CD4-positive, alpha-beta T cell (primary cell): ENCODE data around the gene SLC12A7. TPM values are rescaled to one million over a fixed set of nuclear protein-coding genes. Genes with fewer than 3 reads are reported as not detected.

Source experiments
- ATAC-seq: fragments of 200-7000 bp; cut with Tn5 transposase; one replicate; pipeline ENCODE4 v1.10.0; 2022; ENCODE audit warnings: mild to moderate bottlenecking; ENCODE audit not compliant: poor library complexity
- CTCF ChIA-PET: fragments of 350-600 bp; sonication (Branson Sonifier 250); formaldehyde crosslinking; loops from one replicate; lab custom pipeline; 2021; ENCODE audit warnings: antibody characterized with exemption, inconsistent platforms; lab: Charles Lee
- POLR2A ChIA-PET: fragments of 350-600 bp; sonication (Branson Sonifier 250); formaldehyde crosslinking; loops from one replicate; lab custom pipeline; 2021; ENCODE audit warnings: antibody characterized with exemption, inconsistent platforms; lab: Charles Lee
- DNase-seq, 14 experiments: peaks; one replicate each; pipeline ENCODE4 v3.0.0-alpha.2; 2013 to 2020; ENCODE audit warnings: mixed read lengths in 2 of 14
- H3K27ac ChIP-seq, 2 donors: one replicate each; pipeline versions ENCODE4 v1.5.1 to v1.7.0; 2013; ENCODE audit warnings: low read length in 2 of 2, low read depth in 1 of 2, mild to moderate bottlenecking in 1 of 2
- H3K27me3 ChIP-seq, 2 experiments: 1 replicate in 1 of 2; 2 replicates in 1 of 2; pipeline versions ENCODE4 v1.6.1 to v1.7.0; 2013; ENCODE audit warnings: low read length in 2 of 2, control low read depth in 1 of 2, mild to moderate bottlenecking in 1 of 2, moderate library complexity in 1 of 2; ENCODE audit not compliant: insufficient read depth in 2 of 2, control insufficient read depth in 1 of 2
- H3K36me3 ChIP-seq: one replicate; pipeline ENCODE4 v1.6.1; 2013; ENCODE audit warnings: low read length, control low read depth; ENCODE audit not compliant: insufficient read depth
- H3K4me1 ChIP-seq: one replicate; pipeline ENCODE4 v1.6.1; 2013; ENCODE audit warnings: low read length, control low read depth; ENCODE audit not compliant: insufficient read depth
- H3K4me3 ChIP-seq: one replicate; pipeline ENCODE4 v1.5.1; 2013; ENCODE audit warnings: mild to moderate bottlenecking, low read length, moderate library complexity
- H3K9me3 ChIP-seq, 2 experiments: 1 replicate in 1 of 2; 2 replicates in 1 of 2; pipeline versions ENCODE4 v1.6.1 to v1.7.0; 2013; ENCODE audit warnings: low read length in 2 of 2, mild to moderate bottlenecking in 2 of 2, control low read depth in 1 of 2, moderate library complexity in 1 of 2; ENCODE audit not compliant: control insufficient read depth in 1 of 2, insufficient read depth in 1 of 2
- H3K27ac Mint-ChIP-seq: one replicate; pipeline ENCODE4 v1.8.0; 2020; ENCODE audit warnings: mixed read lengths
- H3K27me3 Mint-ChIP-seq: one replicate; pipeline ENCODE4 v1.8.0; 2021; ENCODE audit warnings: mixed read lengths
- H3K36me3 Mint-ChIP-seq: one replicate; pipeline ENCODE4 v1.8.0; 2021; ENCODE audit warnings: low read depth, mixed read lengths
- H3K4me1 Mint-ChIP-seq: one replicate; pipeline ENCODE4 v1.8.0; 2021; ENCODE audit warnings: low read depth, mixed read lengths
- H3K4me3 Mint-ChIP-seq: one replicate; pipeline ENCODE4 v1.8.0; 2020; ENCODE audit warnings: mild to moderate bottlenecking, mixed read lengths
- H3K9me3 Mint-ChIP-seq: one replicate; pipeline ENCODE4 v1.8.0; 2020; ENCODE audit warnings: mixed read lengths
- CTCF ChIP-seq: fragments of 200-600 bp; IDR thresholded peaks from one replicate; pipeline ENCODE4 v1.8.0; 2022; ENCODE audit warnings: antibody characterized with exemption, mild to moderate bottlenecking
- intact Hi-C, 2 experiments: fragments of 100-400 bp; cut with DNase I in 1 of 2; cut with micrococcal nuclease in 1 of 2; formaldehyde crosslinking; loops; one replicate each; pipeline versions ENCODE4 v1.15.1 to v1.9.0; 2023 to 2025; cut with DNase I, micrococcal nuclease
- total RNA-seq, 174 experiments: library from RNA in 2 of 174; stranded (reverse) in 2 of 174; gene quantifications; one replicate each; pipeline ENCODE4 v1.2.3 and lab custom pipeline; 2021 to 2026

The SLC12A7 gene
- total RNA-seq, 2 experiments from 2014 or later: 47.9 to 51.7 TPM

GRCh38 chr5:1118231-1118698 is 6.4 kb upstream of the SLC12A7 start:
- Histone ChIP-seq H3K27me3 (no peaks in the 10 kb centered on the region), H3K27ac (no peak overlapping the region), H3K4me3 (no peak overlapping the region), H3K36me3 (no peaks in the 10 kb centered on the region), H3K4me1 (peaks cover 5% of the 10 kb centered on the region), H3K9me3 (no peaks in the 10 kb centered on the region)
- Mint-ChIP-seq H3K27ac (no peak overlapping the region), H3K4me1 (no peaks in the 10 kb centered on the region), H3K27me3 (no peaks in the 10 kb centered on the region), H3K9me3 (no peaks in the 10 kb centered on the region), H3K36me3 (no peaks in the 10 kb centered on the region), H3K4me3 (no peak overlapping the region)
- DNase-seq (no peak), ATAC-seq (no peak)
- no peak for TF ChIP-seq CTCF
- ChIA-PET CTCF (no interaction called here), POLR2A (interaction anchor here (2.5 kb wide), 1 partner anchor 13 kb away, joined by 12 read pairs; no protein-coding TSS in a partner anchor)
- intact Hi-C loops: no loop called here

GRCh38 chr5:1116977-1117376 is 5.1 kb upstream of the SLC12A7 start:
- intact Hi-C loops: no loop called here
- H3K9me3 ChIP-seq: no peaks in the 10 kb centered on the region
- ChIA-PET CTCF (no interaction called here), POLR2A (interaction anchor here (2.5 kb wide), 1 partner anchor 11 kb away, joined by 12 read pairs; no protein-coding TSS in a partner anchor)
- no peaks in the 10 kb centered on the region for H3K36me3 ChIP-seq
- no peak for ATAC-seq
- Mint-ChIP-seq H3K4me3 (no peak overlapping the region), H3K27ac (no peak overlapping the region), H3K4me1 (no peaks in the 10 kb centered on the region), H3K9me3 (no peaks in the 10 kb centered on the region), H3K27me3 (no peaks in the 10 kb centered on the region), H3K36me3 (no peaks in the 10 kb centered on the region)
- no peak for TF ChIP-seq CTCF
- H3K4me1 ChIP-seq: peaks cover 11% of the 10 kb centered on the region
- H3K4me3 ChIP-seq: no peak overlapping the region
- no peaks in the 10 kb centered on the region for H3K27me3 ChIP-seq
- DNase-seq: no peak
- no peak overlapping the region for H3K27ac ChIP-seq

- Histone ChIP-seq H3K4me1 (peaks cover 11% of the 10 kb centered on the region), H3K4me3 (no peak overlapping the region), H3K9me3 (no peaks in the 10 kb centered on the region), H3K36me3 (no peaks in the 10 kb centered on the region), H3K27ac (no peak overlapping the region), H3K27me3 (no peaks in the 10 kb centered on the region)
- no peaks in the 10 kb centered on the region for H3K36me3 Mint-ChIP-seq
- no peaks in the 10 kb centered on the region for H3K27me3 Mint-ChIP-seq
- intact Hi-C loops: no loop called here
- H3K27ac Mint-ChIP-seq: no peak overlapping the region
- no peak overlapping the region for H3K4me3 Mint-ChIP-seq
- no peak for DNase-seq
- H3K9me3 Mint-ChIP-seq: no peaks in the 10 kb centered on the region
- no peaks in the 10 kb centered on the region for H3K4me1 Mint-ChIP-seq
- no peak for TF ChIP-seq CTCF
- ChIA-PET CTCF (no interaction called here), POLR2A (no interaction called here)
- ATAC-seq: no peak
These were observed 4.4 kb upstream of the SLC12A7 start for GRCh38 chr5:1116109-1116740.
